ENCODE results near the gene ITGA1.

ITGA1 gene

GRCh38 chr5:53003144-53003543 lies 215.4 kb downstream of the ITGA1 start:
- no peak for DNase-seq

- DNase-seq: no peak
Measured at GRCh38 chr5:53006911-53007890, 219.5 kb downstream of the ITGA1 start.

- DNase-seq: no peak
Measured at GRCh38 chr5:53008751-53009150, 221.0 kb downstream of the ITGA1 start.

Data from NCI-H187 treated with DMSO at 0.1 percent for 48 hours (cell line).